A549 treated with GW870086 at 1 μM for 4 hours (cell line): ENCODE data around the gene FLII. TPM values are rescaled to one million over a fixed set of nuclear protein-coding genes. Genes with fewer than 3 reads are reported as not detected.

ENCODE experiments used
- total RNA-seq: library from RNA; stranded (reverse); fragments of 200-300 nt; extraction: Qiagen RNA extraction; gene quantifications from 5 replicates; pipeline ENCODE4 v1.2.3, GENCODE V29; 2022; ENCODE audit warnings: low read depth

Gene FLII
- total RNA-seq, result 214 to 246 TPM (median 235 TPM) in 5 replicates

GRCh38 chr17:18258356-18259038 is at the start of gene FLII:
Gene FLII (minus strand): TSS chr17:18258738. CDS start chr17:18258690, 48 bp downstream.

DNA sequence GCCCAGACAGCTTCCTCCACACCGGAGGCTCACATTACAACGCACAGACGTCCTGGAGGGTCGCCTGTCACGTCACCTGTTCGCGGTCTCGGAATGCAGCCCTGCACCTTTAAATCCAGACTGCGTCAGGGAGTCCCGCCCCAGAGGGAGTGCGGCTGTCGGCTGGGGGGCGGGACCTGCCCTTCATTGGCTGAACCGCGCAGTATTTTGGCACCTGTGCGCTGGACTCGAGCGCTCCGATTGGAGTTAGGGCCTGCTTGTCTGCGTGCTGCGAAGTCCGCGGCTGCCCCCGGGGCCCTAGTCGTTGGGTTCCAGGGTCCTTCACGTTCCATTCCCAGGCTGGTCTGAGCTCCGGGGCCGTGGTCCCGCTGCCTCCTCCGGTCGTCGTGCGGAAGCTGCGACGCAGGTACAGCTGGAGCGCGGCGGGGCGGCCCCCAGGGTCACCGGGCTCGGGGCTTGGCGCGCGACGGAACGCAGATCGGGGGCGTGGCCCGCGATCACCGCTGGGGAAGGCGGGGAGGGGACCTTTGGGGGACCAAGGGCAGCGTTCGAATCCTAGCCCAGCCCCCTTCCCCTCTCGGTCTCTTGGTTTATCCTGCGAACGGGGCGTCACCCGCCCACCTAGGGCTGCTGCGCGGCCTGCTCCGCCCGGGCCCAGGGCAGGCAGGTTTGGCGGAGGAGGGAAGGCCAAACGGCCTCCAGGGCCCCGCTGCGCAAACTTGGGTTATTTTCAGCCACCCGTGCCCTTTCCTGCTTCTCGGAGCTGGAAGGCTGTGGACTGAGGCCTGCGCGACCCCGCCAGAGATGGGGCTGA is 2.0 kb upstream of the FLII start, which contains the start of gene MIEF2:
Gene MIEF2 (plus strand): TSS at position 331 of the 814 bp plus-strand sequence. CDS start 2,059 bp downstream, outside the sequence.

GRCh38 chr17:18225121-18225641 is 33.4 kb downstream of the FLII start, which contains the start of gene LLGL1:
Gene LLGL1 (plus strand): TSS chr17:18225635. CDS start chr17:18225683, 48 bp downstream.

Other genes with a start within 250 kb of the FLII start
- 18.8 to 31.5 TPM (median 26.6 TPM) in 5 replicates for gene ATPAF2, start 219.6 kb downstream of the FLII start, total RNA-seq
- 8.5 to 11.9 TPM (median 10.7 TPM) in 5 replicates for gene GID4, start 219.3 kb downstream of the FLII start, total RNA-seq
- 43.1 to 53.9 TPM (median 50.9 TPM) in 5 replicates for gene DRG2, start 170.8 kb downstream of the FLII start, total RNA-seq
- 0.28 to 1.1 TPM (median 0.71 TPM) in 5 replicates for gene MYO15A, start 150.0 kb downstream of the FLII start, total RNA-seq
- 47.1 to 54.5 TPM (median 51.4 TPM) in 5 replicates for gene ALKBH5, start 74.9 kb downstream of the FLII start, total RNA-seq
- gene LLGL1, start 33.1 kb downstream of the FLII start, total RNA-seq, result 11.9 to 16.5 TPM (median 14.9 TPM) in 5 replicates
- gene MIEF2, start 1.9 kb upstream of the FLII start, total RNA-seq, result 5.7 to 10.2 TPM (median 8.8 TPM) in 5 replicates
- gene TOP3A, start 56.3 kb upstream of the FLII start, total RNA-seq, result 29.7 to 38.5 TPM (median 35.3 TPM) in 5 replicates
- gene SMCR8, start 56.6 kb upstream of the FLII start, total RNA-seq, result 14.8 to 16.5 TPM (median 15.5 TPM) in 5 replicates
- gene SHMT1, start 104.8 kb upstream of the FLII start, total RNA-seq, result 44.4 to 48.9 TPM (median 45.4 TPM) in 5 replicates
- not detected in 5 replicates for gene EVPLL, start 119.0 kb upstream of the FLII start, total RNA-seq
- gene LGALS9C, start 218.1 kb upstream of the FLII start, total RNA-seq, result not detected in 5 replicates